Hepatocyte (in vitro differentiated cells): ENCODE measurements around the gene COL5A1. TPM values are rescaled to one million over a fixed set of nuclear protein-coding genes. Genes with fewer than 3 reads are reported as not detected.

Experiments used
- DNase-seq: peaks from one replicate; pipeline ENCODE4 v3.0.0-alpha.2; 2016; ENCODE audit warnings: low spot score
- H2AFZ ChIP-seq: fragments of 200-600 bp; sonication (generic); 2 replicates; pipeline ENCODE4 v1.6.0; 2016; ENCODE audit warnings: antibody characterized with exemption, mild to moderate bottlenecking
- H3K27ac ChIP-seq: fragments of 200-600 bp; sonication (generic); 2 replicates; pipeline ENCODE4 v1.5.1; 2016; ENCODE audit warnings: mild to moderate bottlenecking
- H3K27me3 ChIP-seq: fragments of 200-600 bp; sonication (generic); 2 replicates; pipeline ENCODE4 v1.6.1; 2016
- H3K36me3 ChIP-seq: fragments of 200-600 bp; sonication (generic); replicated peaks from 2 replicates; pipeline ENCODE4 v1.5.1; 2016; ENCODE audit warnings: low read depth; ENCODE audit not compliant: insufficient read depth
- H3K4me1 ChIP-seq: fragments of 200-600 bp; sonication (generic); 2 replicates; pipeline ENCODE4 v1.5.1; 2016; ENCODE audit warnings: mild to moderate bottlenecking, moderate library complexity; ENCODE audit not compliant: insufficient read depth
- H3K4me2 ChIP-seq: fragments of 200-600 bp; sonication (generic); 2 replicates; pipeline ENCODE4 v1.6.0; 2016
- H3K4me3 ChIP-seq: fragments of 200-600 bp; sonication (generic); 2 replicates; pipeline ENCODE4 v1.5.1; 2016; ENCODE audit warnings: mild to moderate bottlenecking
- H3K79me2 ChIP-seq: fragments of 200-600 bp; sonication (generic); 2 replicates; pipeline ENCODE4 v1.6.0; 2017; ENCODE audit warnings: mild to moderate bottlenecking
- H3K9me2 ChIP-seq: fragments of 200-600 bp; sonication (generic); replicated peaks from 2 replicates; pipeline ENCODE4 v1.6.0; 2017; ENCODE audit warnings: mild to moderate bottlenecking; ENCODE audit not compliant: insufficient read depth
- H3K9me3 ChIP-seq: fragments of 200-600 bp; sonication (generic); 2 replicates; pipeline ENCODE4 v1.5.1; 2016; ENCODE audit warnings: low read depth, mild to moderate bottlenecking
- H4K20me1 ChIP-seq: fragments of 200-600 bp; sonication (generic); 2 replicates; pipeline ENCODE4 v1.6.0; 2016; ENCODE audit warnings: mild to moderate bottlenecking; ENCODE audit not compliant: insufficient read depth, poor library complexity, severe bottlenecking
- EZH2 ChIP-seq: fragments of 200-600 bp; sonication (generic); IDR thresholded peaks from 2 replicates; pipeline ENCODE4 v1.6.1; 2016; ENCODE audit warnings: antibody characterized with exemption, mild to moderate bottlenecking, borderline replicate concordance
- EZH2phosphoT487 ChIP-seq: fragments of 200-600 bp; sonication (generic); IDR thresholded peaks from one replicate; pipeline ENCODE4 v1.6.1; 2018; ENCODE audit warnings: antibody characterized with exemption, mild to moderate bottlenecking, low read depth, moderate library complexity; ENCODE audit not compliant: unreplicated experiment, severe bottlenecking
- WGBS: methylation state at CpG from one replicate; pipeline ENCODE4 v1.1.6; 2016; ENCODE audit warnings: low lambda C conversion rate; ENCODE audit errors: missing lambda C conversion rate; 5-methylcytosine and 5-hydroxymethylcytosine counted together
- polyA plus RNA-seq: library from polyadenylated mRNA; unstranded; fragments of >200 nt; fragmentation: Nextera tagmentation; extraction: Ambion mirVana; gene quantifications from 2 replicates; pipeline ENCODE4 v1.2.1, GENCODE V29; 2016
- total RNA-seq: library from RNA; depleted of rRNA; stranded (reverse); fragments of >200 nt; gene quantifications from 2 replicates; pipeline ENCODE4 v1.2.3, GENCODE V29; 2014
- TF ChIP-seq, protein P1 (sequence below): fragments of 200-600 bp; sonication (generic); IDR thresholded peaks from 2 replicates; pipeline ENCODE4 v1.5.1; 2016; ENCODE audit warnings: antibody characterized with exemption, mild to moderate bottlenecking; ENCODE audit not compliant: poor library complexity

The COL5A1 gene
- total and polyA plus RNA-seq, 2 experiments from 2014 or later, result 342 to 347 TPM

GRCh38 chr9:134870301-134870694 is 228.7 kb downstream of the COL5A1 start:
- Histone ChIP-seq H4K20me1 (no peaks in the 10 kb centered on the region), H3K4me3 (no peak overlapping the region), H3K79me2 (no peaks in the 10 kb centered on the region), H3K4me1 (no peaks in the 10 kb centered on the region), H3K9me3 (no peaks in the 10 kb centered on the region), H2AFZ (no peak overlapping the region), H3K9me2 (no peaks in the 10 kb centered on the region), H3K27ac (no peak overlapping the region), H3K36me3 (no peaks in the 10 kb centered on the region), H3K27me3 (no peaks in the 10 kb centered on the region), H3K4me2 (no peak overlapping the region)
- 89% methylated on average over 11 of the region's 11 CpGs for WGBS
- DNase-seq, result no peak
- no peak for TF ChIP-seq EZH2phosphoT487
- no peak for TF ChIP-seq EZH2
- TF ChIP-seq, protein P1, sequence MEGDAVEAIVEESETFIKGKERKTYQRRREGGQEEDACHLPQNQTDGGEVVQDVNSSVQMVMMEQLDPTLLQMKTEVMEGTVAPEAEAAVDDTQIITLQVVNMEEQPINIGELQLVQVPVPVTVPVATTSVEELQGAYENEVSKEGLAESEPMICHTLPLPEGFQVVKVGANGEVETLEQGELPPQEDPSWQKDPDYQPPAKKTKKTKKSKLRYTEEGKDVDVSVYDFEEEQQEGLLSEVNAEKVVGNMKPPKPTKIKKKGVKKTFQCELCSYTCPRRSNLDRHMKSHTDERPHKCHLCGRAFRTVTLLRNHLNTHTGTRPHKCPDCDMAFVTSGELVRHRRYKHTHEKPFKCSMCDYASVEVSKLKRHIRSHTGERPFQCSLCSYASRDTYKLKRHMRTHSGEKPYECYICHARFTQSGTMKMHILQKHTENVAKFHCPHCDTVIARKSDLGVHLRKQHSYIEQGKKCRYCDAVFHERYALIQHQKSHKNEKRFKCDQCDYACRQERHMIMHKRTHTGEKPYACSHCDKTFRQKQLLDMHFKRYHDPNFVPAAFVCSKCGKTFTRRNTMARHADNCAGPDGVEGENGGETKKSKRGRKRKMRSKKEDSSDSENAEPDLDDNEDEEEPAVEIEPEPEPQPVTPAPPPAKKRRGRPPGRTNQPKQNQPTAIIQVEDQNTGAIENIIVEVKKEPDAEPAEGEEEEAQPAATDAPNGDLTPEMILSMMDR, result no peak

- Histone ChIP-seq H3K4me1 (no peaks in the 10 kb centered on the region), H3K9me2 (no peaks in the 10 kb centered on the region), H2AFZ (no peak overlapping the region), H3K27ac (no peak overlapping the region), H3K4me3 (no peak overlapping the region), H3K36me3 (no peaks in the 10 kb centered on the region), H3K79me2 (no peaks in the 10 kb centered on the region), H4K20me1 (no peaks in the 10 kb centered on the region), H3K4me2 (no peak overlapping the region), H3K27me3 (no peaks in the 10 kb centered on the region), H3K9me3 (no peaks in the 10 kb centered on the region)
- no peak for TF ChIP-seq EZH2phosphoT487
- 89% methylated on average over 29 of the region's 30 CpGs for WGBS
- DNase-seq, result no peak
Measured at GRCh38 chr9:134870746-134871662, 229.4 kb downstream of the COL5A1 start.

GRCh38 chr9:134871697-134872340 is 230.2 kb downstream of the COL5A1 start:
- Histone ChIP-seq H3K27me3 (peaks cover 1% of the 10 kb centered on the region), H3K36me3 (no peaks in the 10 kb centered on the region), H3K9me3 (no peaks in the 10 kb centered on the region), H3K79me2 (no peaks in the 10 kb centered on the region), H3K4me1 (no peaks in the 10 kb centered on the region), H3K9me2 (no peaks in the 10 kb centered on the region), H3K4me2 (no peak overlapping the region), H2AFZ (no peak overlapping the region), H4K20me1 (no peaks in the 10 kb centered on the region), H3K27ac (no peak overlapping the region), H3K4me3 (no peak overlapping the region)
- DNase-seq, result no peak
- WGBS, result 75% methylated on average over 16 of the region's 16 CpGs
- TF ChIP-seq, protein P1, result no peak
- TF ChIP-seq EZH2 (no peak), EZH2phosphoT487 (no peak)
